Measurements from ENCODE around the gene FITM1.

- TF ChIP-seq CTCF (IDR thresholded peaks at IDR 0.05; ENCODE audit: extremely low read depth in 1 of 2, insufficient read depth in 1 of 2, low read depth in 1 of 2, low read length in 2 of 2) (no peak), POLR2AphosphoS5 (IDR thresholded peaks at IDR 0.05; ENCODE audit: insufficient read depth, low read depth, low read length) (no peak), MAX (IDR thresholded peaks at IDR 0.05; ENCODE audit: insufficient read depth, insufficient read length) (no peak), POLR2A (IDR thresholded peaks at IDR 0.05; ENCODE audit: low read depth, low read length) (no peak)
Observed at GRCh38 chr14:24145219-24145618, 14.8 kb downstream of the FITM1 start.
